LNCAP (cell line): ENCODE measurements around the gene RANBP17.

Experiments used
- CTCF ChIP-seq: fragments of 450-650 bp; IDR thresholded peaks from 2 replicates; pipeline ENCODE4 v1.5.1; 2017; ENCODE audit warnings: mild to moderate bottlenecking

Gene RANBP17

DNA sequence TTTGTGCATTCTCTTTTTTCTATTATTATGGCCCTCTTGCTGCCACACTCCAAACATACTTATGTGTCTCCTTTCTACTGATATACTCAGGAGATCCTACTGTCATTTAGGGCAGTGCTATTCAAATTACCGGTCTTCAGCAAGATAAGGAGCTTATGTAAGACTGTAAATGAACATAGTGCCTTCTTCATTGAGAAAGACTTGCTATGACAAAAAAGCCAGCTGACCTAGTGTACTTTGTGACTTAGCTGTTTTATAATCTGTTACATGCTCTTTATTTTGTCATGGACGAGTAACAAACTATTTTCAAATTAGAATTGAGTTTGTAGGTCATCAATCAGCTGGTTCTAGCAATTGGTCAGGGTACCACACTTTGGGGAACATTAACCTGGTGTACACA lies 32.8 kb downstream of the RANBP17 start:
- TF ChIP-seq CTCF, result no peak

- peak; percentile 45 for TF ChIP-seq CTCF
Measured at GRCh38 chr5:170896779-170897178, 35.0 kb downstream of the RANBP17 start.

- no peak for TF ChIP-seq CTCF
Measured at GRCh38 chr5:170903075-170903474, 41.3 kb downstream of the RANBP17 start.

GRCh38 chr5:170907758-170908157 lies 45.9 kb downstream of the RANBP17 start:
- no peak for TF ChIP-seq CTCF

DNA sequence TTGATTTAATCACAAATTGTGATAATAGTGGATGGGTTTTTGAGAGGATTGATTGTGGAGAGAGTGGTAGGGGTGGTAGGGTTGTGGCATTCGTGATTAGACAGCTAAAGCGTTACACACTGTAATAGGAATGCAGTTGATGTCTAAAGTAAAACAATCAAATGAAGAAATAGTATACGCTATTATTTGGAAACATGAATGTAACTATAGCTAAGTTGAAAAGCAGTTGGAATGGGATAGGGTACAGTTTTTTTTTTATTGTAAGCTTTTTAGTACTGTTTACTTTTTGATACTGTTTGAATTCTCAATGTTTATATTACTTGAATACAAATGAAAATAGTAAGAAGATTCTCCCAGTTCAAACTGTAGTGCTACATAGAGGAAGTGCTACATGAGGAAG lies 51.8 kb downstream of the RANBP17 start:
- no peak for TF ChIP-seq CTCF

DNA sequence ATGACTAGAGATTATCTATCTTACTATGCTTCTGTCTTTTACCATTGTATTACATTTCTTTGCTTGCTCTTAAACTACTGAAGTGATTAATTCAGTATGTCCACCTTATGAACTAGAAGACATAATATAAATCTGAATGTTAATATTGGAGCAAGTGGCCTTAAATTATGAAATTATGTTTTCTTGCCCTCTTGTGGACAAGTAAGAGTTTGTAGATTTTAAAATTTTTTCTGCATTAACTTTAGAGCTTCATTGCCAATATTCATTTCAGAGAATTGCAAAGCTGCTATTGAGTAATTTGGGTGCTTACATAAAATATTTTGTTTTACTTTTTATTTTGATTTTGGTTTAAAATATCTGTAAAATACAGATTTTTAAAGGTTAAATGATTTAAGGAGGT lies 55.3 kb downstream of the RANBP17 start:
- TF ChIP-seq CTCF, result no peak

DNA sequence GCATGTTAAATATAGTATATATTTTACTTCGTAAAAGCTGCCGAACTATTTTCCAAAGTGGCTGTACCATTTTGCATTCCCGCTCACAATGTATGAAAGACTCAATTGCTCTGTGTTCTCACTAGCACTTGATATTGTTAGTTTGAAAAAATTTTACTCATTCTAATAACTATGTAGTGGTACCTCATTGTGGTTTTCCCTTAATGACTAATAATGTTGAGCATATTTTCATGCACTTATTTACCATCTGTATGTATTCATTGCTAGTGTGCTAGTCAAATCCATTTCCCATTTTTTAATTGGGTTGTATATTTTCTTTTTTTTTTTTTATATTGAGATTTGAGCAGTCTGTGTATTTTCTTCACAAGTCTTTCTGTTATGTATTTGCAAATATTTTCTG lies 58.4 kb downstream of the RANBP17 start:
- no peak for TF ChIP-seq CTCF

DNA sequence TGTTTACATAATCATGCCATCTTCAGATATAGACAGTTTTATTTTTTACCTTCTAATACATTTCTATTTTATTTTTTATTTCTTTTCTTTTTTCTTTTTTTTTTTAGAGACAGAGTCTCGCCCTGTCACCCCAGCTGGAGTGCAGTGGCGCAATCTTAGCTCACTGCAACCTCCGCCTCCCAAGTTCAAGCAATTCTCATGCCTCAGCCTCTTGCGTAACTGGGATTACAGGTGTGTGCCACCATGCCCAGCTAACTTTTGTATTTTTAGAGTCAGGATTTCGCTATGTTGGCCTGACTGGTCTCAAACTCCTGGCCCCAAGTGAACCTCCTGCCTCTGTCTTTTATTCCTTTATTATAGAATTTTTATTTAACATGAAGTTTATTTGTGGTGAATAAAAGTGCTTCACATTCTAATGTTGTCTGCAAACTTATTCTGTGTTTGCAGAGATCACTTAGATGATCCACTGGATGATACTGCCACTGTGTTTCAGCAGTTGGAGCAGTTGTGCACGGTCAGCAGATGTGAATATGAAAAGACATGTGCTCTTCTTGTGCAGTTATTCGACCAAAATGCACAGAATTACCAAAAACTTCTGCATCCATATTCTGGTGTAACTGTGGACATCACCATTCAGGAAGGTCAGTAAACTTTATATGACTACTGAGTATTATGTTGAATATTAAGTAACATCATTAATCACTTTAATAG lies 62.2 kb downstream of the RANBP17 start:
- TF ChIP-seq CTCF, result no peak
